HG03520 (cell line): ENCODE results near the gene STKLD1.
"Not testable (repeated sequence)": the region's sequence is repeated elsewhere in the genome, so short reads cannot be mapped to it uniquely, and the experiment has no call there.

ENCODE experiments used
- ATAC-seq: cut with Tn5 transposase; IDR thresholded peaks from one replicate; pipeline ENCODE4 v1.9.1; 2021; ENCODE audit warnings: mild to moderate bottlenecking, moderate library complexity; ENCODE audit not compliant: unreplicated experiment

The STKLD1 gene

DNA sequence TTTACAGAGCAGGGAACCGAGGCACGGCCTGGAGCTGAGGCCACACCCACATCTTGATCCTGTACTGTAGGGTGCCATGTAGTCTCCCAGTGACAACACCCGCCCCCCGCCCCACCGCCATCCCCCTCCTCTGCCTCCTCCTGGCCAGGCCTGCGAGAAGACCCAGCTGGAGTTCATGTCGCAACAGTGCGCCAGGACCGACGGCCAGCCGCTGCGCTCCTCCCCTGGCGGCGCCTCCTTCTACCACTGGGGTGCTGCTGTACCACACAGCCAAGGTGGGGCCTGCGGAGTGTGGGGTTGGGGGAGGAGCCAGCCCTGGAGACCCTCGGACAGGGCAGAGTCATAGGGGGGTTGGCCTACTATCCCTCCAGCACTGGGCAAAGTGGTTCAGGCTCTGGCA, 60.5 kb downstream of the STKLD1 start:
- ATAC-seq, result no peak

DNA sequence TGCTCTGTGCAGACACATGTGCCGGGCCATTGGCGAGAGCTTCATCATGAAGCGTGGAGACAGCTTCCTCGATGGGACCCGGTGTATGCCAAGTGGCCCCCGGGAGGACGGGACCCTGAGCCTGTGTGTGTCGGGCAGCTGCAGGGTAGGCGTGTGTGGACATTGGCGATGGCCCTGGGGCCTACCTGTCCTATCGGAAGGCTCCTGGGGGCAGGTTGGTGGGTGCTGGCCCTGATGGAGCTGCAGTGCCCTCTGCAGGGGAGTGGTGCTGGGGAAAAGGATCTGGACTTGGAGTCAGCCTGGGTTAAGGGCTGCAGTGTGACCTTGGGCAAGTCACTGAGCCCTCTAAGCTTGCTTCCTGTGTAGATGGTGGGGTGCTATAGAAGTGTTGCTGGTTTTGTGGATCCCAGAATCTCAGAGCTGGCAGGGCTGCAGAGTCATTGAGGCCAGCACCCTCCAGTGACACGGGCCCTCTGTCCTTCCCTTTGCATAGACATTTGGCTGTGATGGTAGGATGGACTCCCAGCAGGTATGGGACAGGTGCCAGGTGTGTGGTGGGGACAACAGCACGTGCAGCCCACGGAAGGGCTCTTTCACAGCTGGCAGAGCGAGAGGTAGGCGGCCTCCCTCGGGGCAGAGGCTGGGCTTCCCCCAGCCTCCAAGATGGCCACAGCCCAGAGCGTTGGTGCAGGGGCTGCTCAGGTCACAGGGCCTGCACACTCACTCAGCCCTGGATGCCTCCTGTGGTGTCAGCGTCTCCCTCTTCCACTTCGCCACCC, 61.8 kb downstream of the STKLD1 start:
- ATAC-seq, result no peak

DNA sequence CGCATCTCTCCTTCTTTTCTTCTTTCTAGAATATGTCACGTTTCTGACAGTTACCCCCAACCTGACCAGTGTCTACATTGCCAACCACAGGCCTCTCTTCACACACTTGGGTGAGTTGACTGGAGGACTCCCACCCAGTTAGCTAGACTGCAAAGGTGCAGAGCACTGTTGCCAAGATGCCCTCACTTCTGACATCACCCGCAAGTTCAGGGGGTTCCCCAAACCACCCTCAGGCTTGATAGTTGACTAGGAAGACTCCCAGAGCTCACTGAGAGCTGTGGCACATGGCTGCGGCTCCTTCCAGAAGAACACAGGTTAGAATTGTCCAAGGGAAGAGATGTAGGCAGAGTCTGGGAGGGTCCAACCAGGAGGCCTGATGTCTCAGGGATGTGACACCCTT, 63.2 kb downstream of the STKLD1 start:
- no peak for ATAC-seq

DNA sequence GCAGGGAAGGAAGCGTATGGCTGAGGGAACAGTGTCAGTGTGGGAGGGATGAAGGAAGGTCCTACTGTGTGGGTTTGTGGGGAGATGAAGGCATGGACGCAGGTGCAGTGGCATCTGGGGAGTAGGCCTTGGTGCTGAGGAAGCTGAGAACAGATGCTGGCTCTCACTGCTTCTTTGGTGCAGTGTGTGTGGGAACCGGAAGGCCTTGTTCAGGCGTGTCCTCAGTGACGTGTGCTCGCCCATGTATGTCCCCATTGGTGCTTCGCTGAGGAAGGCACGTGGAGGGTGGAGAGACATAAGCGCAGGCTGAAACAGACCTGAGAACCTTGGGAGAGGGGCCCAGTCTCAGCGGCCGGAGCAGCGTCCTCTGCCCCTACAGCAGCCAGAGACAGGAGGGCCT, 64.7 kb downstream of the STKLD1 start:
- ATAC-seq, result no peak

DNA sequence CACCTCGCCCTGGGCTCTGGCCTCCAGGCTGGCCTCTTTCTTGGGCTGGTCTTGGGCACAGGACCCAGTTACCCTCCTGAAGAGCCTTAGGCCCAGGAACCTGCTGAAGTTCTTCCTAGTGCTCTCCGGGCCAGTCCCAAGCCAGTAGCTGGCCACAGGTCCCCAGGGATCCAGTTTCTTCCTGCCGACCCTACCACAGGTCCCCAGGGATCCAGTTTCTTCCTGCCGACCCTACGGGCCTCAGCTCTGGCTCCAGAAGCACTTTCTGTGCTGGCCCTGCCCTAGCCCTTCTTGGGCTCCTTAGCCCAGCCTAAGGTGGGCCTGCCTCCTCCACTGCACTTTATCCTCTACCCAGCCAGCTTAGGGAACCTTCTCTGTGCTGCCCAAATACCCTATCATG, 65.4 kb downstream of the STKLD1 start:
- no peak for ATAC-seq

DNA sequence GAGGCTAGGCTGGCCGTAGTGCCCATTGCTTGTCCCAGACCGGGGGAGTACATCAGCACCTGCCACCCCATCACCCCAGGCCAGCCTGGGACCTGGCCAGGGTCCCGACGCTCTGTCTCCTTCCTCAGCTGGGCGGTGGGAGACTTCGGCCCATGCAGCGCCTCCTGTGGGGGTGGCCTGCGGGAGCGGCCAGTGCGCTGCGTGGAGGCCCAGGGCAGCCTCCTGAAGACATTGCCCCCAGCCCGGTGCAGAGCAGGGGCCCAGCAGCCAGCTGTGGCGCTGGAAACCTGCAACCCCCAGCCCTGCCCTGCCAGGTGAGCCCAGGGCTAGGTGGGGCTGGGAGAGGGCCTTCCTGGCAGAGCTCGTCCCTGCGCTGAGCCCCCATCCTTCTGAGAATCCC, 67.1 kb downstream of the STKLD1 start:
- ATAC-seq, result no peak

DNA sequence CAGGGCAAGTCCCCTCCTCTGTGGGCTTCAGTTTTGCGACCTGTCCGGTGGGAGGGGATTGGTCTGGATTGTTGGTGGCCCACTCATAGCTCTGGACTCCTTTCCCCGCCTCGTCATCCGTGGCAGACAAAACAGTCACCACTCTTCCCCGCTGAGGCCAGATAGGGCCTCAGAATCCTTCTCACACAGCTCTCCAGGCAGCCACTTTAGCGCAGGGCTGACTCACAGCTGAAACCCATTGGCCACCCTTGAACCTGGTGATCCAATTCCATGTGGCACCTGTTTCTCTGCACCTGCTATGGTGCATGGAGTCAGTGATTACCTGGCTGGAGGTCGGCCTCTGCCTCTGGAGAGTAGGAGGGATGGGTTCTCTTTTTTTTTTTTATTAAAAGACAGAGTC, 67.8 kb downstream of the STKLD1 start:
- no peak for ATAC-seq

DNA sequence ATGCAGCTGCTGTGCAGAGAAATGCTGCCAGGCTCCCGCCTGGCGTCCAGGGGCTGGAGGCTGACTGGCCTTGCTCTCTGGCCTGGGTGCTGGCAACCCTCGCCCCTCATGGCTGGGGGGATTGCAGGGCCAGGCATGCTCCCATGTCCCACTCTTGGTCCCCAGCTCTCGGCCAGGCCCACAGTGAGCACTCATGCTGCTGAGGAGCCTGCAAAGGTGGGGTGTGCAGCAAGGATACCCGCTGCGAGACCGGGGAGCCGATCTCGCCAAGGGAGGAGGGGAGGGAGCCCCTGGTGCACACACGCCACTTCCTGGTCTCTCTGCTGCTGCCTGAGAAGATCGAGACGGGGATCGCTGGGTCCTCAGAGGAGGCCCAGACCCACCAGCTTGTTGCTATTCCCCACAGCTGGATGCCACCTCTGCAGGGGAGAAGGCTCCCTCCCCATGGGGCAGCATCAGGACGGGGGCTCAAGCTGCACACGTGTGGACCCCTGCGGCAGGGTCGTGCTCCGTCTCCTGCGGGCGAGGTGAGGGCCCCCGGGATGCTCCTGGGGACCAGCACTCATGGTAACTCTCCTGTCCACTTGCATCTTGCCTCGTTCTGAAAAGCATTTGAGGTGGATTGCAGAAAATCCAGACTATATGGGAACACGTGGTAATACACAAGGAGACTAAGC, 69.3 kb downstream of the STKLD1 start:
- ATAC-seq, result no peak

DNA sequence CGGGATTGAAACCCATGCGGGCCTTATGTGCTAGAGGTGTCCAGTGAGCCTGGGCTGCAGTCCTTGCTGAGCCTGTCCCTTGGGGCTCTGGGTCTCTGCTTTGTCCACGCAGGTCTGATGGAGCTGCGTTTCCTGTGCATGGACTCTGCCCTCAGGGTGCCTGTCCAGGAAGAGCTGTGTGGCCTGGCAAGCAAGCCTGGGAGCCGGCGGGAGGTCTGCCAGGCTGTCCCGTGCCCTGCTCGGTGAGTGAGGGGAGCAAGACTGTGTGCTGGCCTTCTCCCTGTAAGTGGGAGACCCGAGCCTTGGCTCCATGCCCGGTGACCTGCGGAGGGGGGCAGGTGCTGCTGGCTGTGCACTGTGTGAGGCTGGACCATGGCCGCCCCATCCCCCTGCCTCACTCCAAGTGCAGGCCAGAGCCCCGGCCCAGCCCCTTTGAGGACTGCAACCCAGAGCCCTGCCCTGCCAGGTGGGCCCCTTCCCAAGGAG, 72.4 kb downstream of the STKLD1 start:
- ATAC-seq, result no peak

DNA sequence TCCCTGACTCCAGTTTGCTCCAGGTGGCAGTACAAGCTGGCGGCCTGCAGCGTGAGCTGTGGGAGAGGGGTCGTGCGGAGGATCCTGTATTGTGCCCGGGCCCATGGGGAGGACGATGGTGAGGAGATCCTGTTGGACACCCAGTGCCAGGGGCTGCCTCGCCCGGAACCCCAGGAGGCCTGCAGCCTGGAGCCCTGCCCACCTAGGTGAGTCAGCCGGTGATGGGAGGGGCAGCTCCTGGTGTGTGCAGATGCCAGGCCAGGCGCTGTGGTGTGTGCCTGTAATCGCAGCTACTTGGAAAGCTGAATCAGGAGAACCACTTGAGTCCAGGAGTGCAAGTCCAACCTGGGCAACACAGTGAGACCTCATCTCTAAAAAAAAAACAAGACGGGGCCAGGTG, 73.6 kb downstream of the STKLD1 start:
- no peak for ATAC-seq

DNA sequence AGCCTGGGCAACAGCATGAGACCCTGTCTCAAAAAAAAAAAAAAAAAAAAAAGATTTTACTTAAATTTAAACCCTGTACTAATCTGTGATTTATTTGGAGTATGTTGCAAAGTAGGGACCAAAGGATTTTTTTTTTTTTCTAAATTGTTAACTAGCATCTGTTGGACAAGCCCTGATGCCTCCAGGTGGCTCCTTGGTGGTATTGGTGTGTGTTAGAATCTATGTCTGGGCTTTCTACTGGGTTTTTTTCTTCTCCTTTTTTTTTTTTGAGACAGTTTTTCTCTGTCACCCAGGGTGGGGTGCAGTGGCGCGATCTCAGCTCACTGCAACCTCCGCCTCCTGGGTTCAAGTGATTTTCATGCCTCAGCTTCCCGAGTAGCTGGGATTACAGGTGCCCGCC, 75.7 kb downstream of the STKLD1 start:
- ATAC-seq, result not testable (repeated sequence)

DNA sequence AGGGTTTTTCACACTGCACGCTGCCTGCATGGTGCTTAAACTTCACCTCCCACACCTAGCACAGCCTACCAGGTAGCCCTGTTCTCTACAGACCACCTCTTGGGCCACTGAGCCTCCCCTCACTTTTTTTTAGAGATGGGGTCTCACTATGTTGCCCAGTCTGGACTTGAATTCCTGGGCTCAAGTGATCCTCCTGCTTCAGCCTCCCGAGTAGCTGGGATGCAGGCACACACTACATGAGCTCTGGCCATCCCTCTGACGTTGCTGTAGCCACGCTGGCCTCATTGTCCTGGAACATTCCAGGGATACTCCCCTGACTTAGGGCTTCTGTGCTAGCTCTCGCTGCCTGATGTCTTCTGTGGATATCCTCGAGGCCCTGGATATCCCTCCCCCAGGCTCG, 76.4 kb downstream of the STKLD1 start:
- ATAC-seq, result no peak

DNA sequence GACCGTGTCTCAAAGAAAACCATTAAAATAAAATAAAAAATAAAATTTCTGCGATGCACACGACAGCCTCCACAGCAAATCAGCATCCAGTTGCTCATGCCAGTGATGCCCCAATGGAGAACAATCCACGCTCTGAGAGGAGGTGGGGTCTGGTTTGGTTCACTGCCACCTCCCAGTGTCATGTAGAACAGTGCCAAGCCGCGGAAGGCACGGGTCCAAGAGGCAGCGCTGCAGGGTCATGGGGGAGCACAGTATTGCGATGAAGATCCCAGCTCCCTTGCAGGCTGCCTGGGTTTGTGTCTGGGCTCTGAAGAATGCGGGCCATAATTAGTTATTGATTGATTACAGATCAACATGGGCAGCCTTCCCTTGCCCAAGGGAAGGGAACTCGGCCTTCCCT, 77.5 kb downstream of the STKLD1 start:
- no peak for ATAC-seq

DNA sequence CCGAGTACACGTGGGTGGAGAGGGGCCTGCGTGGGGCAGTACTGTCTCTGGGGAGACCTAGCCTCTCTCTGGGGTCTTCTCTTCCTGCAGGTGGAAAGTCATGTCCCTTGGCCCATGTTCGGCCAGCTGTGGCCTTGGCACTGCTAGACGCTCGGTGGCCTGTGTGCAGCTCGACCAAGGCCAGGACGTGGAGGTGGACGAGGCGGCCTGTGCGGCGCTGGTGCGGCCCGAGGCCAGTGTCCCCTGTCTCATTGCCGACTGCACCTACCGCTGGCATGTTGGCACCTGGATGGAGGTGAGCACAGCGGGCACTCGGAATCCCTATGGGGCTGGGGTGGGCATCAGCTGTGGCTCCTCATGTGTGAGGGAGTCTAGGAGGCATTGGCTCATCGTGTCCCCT, 78.2 kb downstream of the STKLD1 start:
- ATAC-seq, result no peak

DNA sequence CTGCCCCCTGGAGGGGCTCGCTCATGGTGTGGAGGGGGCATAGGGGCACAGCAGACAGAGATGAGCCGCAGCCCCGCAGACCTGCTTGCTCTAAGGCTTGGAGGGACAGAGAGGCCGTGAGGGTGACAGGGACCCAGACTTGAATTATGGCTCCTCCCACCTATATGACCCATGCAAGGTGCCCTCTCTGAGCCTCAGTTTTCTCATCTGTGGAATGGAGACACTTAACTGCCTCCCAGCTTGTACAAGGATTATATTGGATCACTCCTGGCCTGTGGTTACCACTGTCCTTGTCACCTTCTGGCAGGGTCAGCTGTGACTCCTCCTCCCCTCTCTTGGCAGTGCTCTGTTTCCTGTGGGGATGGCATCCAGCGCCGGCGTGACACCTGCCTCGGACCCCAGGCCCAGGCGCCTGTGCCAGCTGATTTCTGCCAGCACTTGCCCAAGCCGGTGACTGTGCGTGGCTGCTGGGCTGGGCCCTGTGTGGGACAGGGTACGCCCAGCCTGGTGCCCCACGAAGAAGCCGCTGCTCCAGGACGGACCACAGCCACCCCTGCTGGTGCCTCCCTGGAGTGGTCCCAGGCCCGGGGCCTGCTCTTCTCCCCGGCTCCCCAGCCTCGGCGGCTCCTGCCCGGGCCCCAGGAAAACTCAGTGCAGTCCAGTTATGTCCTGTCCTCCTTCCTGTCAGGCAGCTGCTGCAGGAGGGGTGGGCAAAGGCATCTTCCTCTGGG, 78.9 kb downstream of the STKLD1 start:
- ATAC-seq, result no peak
